Left lobe of liver (tissue), 2 donors: ENCODE measurements around the gene PHLDB3. TPM values are rescaled to one million over a fixed set of nuclear protein-coding genes. Genes with fewer than 3 reads are reported as not detected.

Experiments
- ATAC-seq: fragments of 200-7000 bp; cut with Tn5 transposase; one replicate; pipeline ENCODE4 v1.9.1; 2020; ENCODE audit warnings: mild to moderate bottlenecking, moderate library complexity
- DNase-seq: peaks from one replicate; pipeline ENCODE4 v3.0.0-alpha.2; 2020; ENCODE audit warnings: low spot score
- total RNA-seq: library from RNA; stranded (reverse); gene quantifications from one replicate; pipeline ENCODE4 v1.2.1, GENCODE V29; 2021
- donor health status: DM: no; HTN: no; CAD: no; lungs with moderate emphysema.
- donor health status: DM: no; HTN: yes; CAD: no.

The PHLDB3 gene
- total RNA-seq, 1 donor from 2014 or later: 17.7 TPM

DNA sequence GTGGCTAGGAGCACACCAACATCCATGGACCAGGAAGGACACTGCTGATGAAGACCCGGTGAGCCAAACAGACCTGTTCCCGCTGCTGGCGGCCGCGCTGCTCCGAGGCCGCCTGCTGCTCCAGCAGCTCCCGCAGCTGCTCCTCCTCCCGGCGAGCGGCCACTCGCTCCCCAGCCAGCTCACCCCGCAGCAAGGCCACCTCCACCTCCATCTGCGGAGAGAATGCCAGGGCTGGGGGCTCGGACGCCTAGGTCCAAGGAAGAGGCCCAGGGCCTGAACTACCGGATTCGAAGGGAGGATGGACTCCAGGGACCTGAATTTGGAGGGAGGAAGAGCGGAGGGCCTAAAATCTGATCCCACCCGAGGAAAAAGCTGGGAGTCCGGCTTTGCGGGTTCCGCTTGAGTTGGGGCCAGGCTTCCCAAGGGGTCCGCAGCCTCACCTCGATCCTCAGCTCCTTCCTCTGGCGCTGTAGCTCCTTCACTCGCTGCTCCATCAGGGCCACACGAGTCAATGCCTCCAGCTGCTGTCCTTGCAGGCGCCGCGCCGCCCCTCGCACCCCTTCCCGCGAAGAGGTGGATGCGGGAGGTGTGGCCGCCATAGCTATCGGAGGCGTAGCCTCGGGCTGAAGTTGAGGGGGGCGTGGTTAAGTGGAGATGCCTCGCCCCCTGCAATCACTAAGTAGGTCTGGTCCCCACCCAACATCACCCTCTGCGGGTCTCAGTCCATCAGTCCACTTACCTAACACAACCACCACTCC, 2.7 kb downstream of the PHLDB3 start:
- ATAC-seq (no peak), DNase-seq (no peak)

GRCh38 chr19:43499042-43499441, 5.5 kb downstream of the PHLDB3 start:
- ATAC-seq (peak; percentile 81), DNase-seq (peak; percentile 93)

DNA sequence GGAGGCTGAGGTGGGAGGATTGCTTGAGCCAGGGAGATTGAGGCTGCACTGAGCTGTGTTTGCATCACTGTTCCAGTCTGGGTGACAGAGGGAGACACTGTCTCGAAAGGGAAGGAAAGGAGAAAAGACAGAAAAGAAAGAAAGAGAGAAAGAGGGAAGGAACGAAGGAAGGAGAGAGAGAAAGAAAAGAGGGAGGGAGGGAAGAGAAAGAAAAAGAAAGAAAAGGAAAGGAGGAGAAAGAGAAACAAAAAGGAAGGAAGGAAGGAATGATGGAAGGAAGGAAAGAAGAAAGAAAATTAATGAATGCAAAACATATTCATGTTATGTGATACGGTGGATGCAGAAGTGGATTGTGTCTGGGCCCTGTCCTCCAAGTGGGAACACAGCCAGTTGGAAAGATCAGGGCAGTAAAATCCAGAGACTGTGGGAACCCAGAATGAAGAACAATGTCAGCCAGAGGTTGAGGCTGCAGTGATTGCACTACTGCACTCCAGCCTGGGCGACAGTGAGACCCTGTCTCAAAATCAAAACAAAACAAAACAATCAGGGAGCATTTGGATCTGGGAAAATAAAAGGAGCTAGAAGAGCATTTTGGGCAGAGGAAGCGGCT, 6.2 kb downstream of the PHLDB3 start:
- ATAC-seq: peak; percentile 69
- peak; percentile 52 for DNase-seq

DNA sequence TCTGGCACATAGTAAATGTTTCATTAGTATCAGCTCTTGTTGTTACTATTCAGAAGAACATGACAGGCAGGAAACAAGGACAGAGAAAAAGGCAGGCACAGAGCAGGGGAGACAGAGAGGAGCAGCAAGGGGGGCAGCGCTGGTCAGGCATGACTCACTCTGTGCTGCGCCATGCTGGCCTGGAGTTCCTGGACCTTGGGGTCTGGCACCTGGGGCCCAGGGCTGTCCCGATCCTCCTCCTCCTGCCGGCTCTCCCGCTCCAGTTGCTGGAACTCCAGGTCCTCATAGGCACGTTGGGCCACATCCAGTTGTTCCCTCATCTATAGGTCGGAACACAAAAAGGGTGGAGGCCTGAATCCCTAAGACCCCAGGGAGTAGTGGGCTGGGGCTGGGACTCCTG, 7.6 kb downstream of the PHLDB3 start:
- ATAC-seq: no peak
- DNase-seq: no peak

DNA sequence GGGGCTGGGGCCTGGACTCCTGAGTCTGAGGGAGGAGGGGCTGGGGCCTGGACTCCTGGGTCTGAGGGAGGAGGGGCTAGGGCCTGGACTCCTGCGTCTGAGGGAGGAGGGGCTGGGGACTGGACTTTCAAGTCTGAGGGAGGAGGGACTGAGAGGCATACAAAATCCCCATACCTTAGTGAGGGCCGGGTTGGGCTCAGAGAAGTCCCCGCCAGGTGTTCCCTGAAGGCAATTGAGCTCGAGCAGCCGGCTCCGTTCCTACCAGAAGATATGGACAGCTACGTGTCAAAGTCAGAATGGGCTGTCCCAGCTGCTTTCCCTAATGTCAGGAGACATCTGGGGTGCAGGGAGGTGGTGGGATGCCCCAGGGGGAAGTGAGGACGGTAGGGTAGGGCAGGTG, 9.5 kb downstream of the PHLDB3 start:
- DNase-seq (no peak), ATAC-seq (no peak)

DNA sequence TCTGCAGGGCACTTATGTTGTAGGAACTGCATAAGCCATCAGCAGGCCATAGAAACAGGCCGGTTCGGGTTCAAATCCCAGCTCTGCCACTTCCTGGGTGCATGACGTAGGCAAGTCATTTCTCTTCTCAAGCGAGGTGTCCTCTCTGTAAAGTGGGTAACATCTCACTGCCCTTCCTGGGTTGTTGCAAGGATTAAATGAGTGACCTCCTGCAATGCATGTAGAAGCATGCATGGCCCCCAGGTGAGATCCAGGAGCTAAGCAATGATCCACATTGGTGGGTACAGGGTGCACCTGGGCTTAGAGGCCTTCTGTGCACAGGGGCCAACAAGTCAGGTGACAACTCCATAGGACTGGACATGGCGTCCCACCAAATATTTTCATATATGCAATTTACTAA, 13.8 kb downstream of the PHLDB3 start:
- no peak for DNase-seq
- ATAC-seq: peak; percentile 9

DNA sequence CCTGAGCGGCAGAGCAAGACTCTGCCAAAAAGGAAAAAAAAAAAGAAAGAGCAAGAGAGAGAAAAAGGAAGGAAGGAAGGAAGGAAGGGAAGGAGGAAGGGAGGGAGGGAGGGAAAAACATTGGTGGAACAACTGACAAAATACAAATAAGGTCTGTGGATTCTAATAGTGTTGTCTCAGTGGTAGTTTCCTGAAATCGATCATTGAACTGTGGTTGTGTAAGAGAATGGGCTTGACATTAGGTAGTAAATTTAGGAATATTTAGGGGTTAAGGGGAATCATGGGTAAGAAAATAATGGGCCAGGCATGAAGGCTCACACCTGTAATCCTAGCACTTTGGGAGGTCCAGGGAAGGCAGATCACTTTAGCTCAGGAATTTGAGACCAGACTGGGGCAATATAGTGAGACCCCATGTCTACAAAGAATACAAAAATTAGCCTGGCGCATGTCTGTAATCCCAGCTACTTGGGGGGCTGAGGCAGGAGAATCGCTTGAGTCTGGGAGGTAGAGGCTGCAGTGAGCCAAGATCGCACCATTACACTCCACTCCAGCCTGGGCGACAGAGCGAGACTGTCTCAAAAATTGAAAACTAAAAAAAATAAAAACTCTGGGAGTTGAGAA, 14.5 kb downstream of the PHLDB3 start:
- ATAC-seq (peak; percentile 52), DNase-seq (no peak)

- peak; percentile 52 for ATAC-seq
Measured at GRCh38 chr19:43489310-43489709, 15.2 kb downstream of the PHLDB3 start.

GRCh38 chr19:43488179-43488578, 16.4 kb downstream of the PHLDB3 start:
- no peak for DNase-seq
- no peak for ATAC-seq

More at GRCh38 chr19:43489310-43489709, 15.2 kb downstream of the PHLDB3 start:
- DNase-seq: no peak

GRCh38 chr19:43486412-43486811, 18.1 kb downstream of the PHLDB3 start:
- no peak for ATAC-seq
- DNase-seq: no peak

DNA sequence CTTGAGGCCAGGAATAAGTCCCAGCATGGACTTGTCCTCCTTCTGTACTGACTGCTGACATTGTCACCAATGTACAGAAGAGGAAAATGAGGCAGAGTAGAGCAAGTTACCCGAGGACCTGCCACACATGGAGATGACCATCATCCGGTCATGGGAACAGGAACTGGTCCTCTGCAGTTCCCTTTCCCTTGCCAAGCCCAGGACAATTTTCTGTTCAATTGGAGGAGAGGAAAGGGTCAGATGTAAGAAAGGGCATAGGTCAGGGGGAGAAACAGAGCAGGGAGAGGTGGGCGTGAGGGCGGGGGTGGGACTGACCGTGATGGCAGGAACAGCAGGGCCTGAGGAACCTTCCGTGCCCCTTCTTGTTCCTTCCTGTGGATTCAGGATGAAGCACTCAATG, 18.6 kb downstream of the PHLDB3 start:
- DNase-seq (no peak), ATAC-seq (no peak)

GRCh38 chr19:43483281-43483680, 21.3 kb downstream of the PHLDB3 start:
- DNase-seq (no peak), ATAC-seq (no peak)

GRCh38 chr19:43482193-43482592, 22.4 kb downstream of the PHLDB3 start:
- DNase-seq (no peak), ATAC-seq (no peak)

DNA sequence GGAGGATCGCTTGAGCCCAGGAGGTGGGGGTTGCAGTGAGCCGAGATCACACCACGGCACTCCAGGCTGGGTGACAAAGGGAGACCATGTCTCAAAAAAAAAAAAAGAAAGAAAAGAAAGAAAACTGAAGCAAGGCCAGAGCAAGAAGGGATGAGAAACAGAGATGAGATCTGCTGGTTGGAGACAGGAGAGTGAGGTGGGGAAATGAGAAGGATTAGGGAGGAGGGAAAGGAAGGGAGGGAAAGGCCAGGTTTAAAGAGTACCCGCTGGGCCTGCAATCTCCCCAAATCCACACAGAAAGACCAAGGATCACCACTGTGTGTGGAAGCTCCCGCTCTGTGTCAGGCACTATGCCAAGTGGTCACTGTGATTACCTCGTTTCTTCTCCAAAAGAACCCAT, 22.8 kb downstream of the PHLDB3 start:
- ATAC-seq (no peak), DNase-seq (no peak)

DNA sequence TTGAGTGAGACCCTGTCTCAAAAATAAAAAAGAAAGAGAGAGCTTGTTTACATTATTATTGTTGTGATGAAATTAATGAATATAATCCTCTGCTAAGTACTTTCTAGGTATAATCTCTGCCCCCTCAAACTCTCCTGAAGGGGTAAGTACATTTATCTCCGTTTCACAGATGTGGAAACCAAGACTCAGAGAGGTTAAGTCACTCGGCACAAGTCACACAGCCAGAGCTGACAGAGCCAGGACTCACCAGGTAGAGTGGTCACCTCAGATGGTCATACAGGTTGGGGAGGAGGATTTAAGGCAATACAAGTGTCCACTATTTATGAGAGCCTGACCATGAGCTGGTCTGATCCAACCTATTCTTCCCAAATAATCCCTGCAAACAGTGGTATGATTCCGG, 24.0 kb downstream of the PHLDB3 start:
- ATAC-seq (no peak), DNase-seq (no peak)

DNA sequence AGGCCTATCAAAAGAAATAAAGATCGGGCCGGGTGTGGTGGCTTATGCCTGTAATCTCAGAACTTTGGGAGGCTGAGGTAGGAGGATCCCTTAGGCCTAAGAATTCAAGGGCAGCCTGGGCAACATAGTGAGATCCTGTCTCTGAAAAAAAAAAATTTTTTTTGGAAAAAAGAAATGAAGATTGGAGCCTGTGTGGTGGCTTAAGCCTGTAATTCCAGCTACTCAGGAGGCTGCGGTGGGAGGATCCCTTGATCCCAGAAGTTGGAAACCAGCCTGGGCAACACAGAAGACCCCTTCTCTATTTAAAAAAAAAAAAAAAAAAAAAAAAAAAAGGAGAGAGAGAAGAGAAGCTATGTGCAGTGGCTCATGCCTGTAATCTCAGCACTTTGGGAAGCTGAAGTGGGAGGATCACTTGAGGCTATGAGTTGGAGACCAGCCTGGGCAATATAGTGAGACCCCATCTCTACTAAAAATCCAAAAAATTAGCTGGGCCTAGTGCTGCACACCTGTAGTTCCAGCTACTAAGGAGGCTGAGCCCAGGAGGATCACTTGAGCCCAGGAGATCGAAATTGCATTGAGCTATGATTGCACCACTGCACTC, 24.5 kb downstream of the PHLDB3 start:
- ATAC-seq (no peak), DNase-seq (no peak)

GRCh38 chr19:43479226-43479625, 25.3 kb downstream of the PHLDB3 start:
- DNase-seq (no peak), ATAC-seq (no peak)

- DNase-seq (no peak), ATAC-seq (no peak)
Measured at GRCh38 chr19:43478323-43478722, 26.2 kb downstream of the PHLDB3 start.

DNA sequence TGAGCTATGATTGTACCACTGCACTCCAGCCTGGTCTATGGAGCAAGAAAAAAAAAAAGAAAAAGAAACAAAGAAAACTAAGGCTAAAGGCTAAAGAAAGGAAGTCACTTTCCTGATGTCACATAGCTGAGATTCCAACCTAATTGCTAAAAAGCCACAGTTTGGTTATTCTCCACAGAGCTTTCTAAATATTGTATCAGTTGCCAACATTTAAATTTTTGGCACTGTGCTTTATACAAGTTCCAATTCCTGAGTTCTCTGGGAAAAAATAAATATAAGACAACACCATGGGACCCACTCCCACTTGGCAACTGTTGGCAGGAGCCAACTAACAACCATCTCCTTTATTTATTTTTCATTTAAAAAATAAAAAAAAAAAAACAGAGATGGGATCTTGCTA, 27.9 kb downstream of the PHLDB3 start:
- DNase-seq (no peak), ATAC-seq (no peak)

- peak; percentile 88 for DNase-seq
- ATAC-seq: peak; percentile 93
Measured at GRCh38 chr19:43474986-43475705, 29.4 kb downstream of the PHLDB3 start.

DNA sequence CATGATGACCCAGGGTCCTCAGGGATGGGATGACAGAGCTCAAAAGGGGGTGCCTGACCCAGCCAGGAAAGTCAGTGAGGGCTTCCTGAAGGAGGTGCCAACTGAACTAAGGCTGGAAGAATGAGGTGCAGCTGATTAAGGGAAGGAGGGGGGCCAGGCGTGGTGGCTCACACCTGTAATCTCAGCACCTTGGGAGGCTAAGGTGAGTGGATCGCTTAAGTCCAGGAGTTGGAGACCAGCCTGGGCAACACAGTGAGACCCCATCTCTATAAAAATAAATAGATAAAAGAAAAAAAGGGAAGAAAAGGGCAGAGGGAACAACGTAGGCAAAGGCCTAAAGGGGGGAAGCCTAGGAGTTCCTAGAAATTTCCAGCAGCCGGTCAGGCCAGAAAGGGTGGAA, 30.1 kb downstream of the PHLDB3 start:
- no peak for DNase-seq
- ATAC-seq: no peak
